GM12878 (cell line): Measurements from ENCODE around the gene BTBD1. TPM values are rescaled to one million over a fixed set of nuclear protein-coding genes. Genes with fewer than 3 reads are reported as not detected.

ENCODE experiments used
- ATAC-seq: fragments of 200-7000 bp; cut with Tn5 transposase; 3 replicates; pipeline ENCODE4 v1.9.1; 2020; ENCODE audit warnings: mild to moderate bottlenecking, moderate library complexity
- BruUV-seq: library from RNA; stranded (reverse); fragments of 400-500 nt; replicated peaks from 2 replicates; lab custom pipeline; 2021; lab: Mats Ljungman, UMichigan
- CTCF ChIA-PET: fragments of 300-600 bp; sonication (Branson Sonifier 250); formaldehyde crosslinking; extraction: SDS; loops from one replicate; lab custom pipeline; 2021; ENCODE audit warnings: inconsistent platforms; lab: Yijun Ruan, JAX
- POLR2A ChIA-PET: fragments of 350-600 bp; formaldehyde crosslinking; extraction: SDS; loops from one replicate; lab custom pipeline; 2021; ENCODE audit warnings: inconsistent platforms; lab: Charles Lee
- RAD21 ChIA-PET: fragments of 300-600 bp; sonication (Branson Sonifier 250); formaldehyde crosslinking; loops from one replicate; lab custom pipeline; 2023; ENCODE audit warnings: antibody characterized with exemption; ENCODE audit not compliant: unreplicated experiment; lab: Charles Lee
- SMC1A ChIA-PET: fragments of 300-600 bp; sonication (Branson Sonifier 250); formaldehyde crosslinking; loops from one replicate; lab custom pipeline; 2023; ENCODE audit not compliant: unreplicated experiment, uncharacterized antibody; lab: Charles Lee
- DNase-seq: peaks from one replicate; pipeline ENCODE4 v3.0.0-alpha.2; 2011; ENCODE audit warnings: low read depth, low spot score
- FAIRE-seq: peaks from 3 replicates; lab custom pipeline; 2011; peaks lifted over from hg19 to GRCh38; lab: Jason Lieb, UNC
- H2AFZ ChIP-seq: 2 replicates; pipeline ENCODE4 v1.6.0; 2011; ENCODE audit warnings: low read depth, low read length, control low read depth; ENCODE audit not compliant: control insufficient read depth
- H3K27ac ChIP-seq: 2 replicates; pipeline ENCODE4 v1.5.1; 2011; ENCODE audit warnings: control low read depth; ENCODE audit not compliant: control insufficient read depth, insufficient read depth
- H3K27me3 ChIP-seq, 2 experiments: replicated peaks in 1 of 2; 2 replicates each; pipeline versions ENCODE4 v1.6.0 to v1.6.1; 2011; ENCODE audit warnings: low read length in 1 of 2; ENCODE audit not compliant: control insufficient read depth in 2 of 2, insufficient read depth in 2 of 2
- H3K36me3 ChIP-seq, 2 experiments: 2 replicates each; pipeline ENCODE4 v1.5.1; 2011; ENCODE audit warnings: low read length in 1 of 2; ENCODE audit not compliant: control insufficient read depth in 2 of 2, insufficient read depth in 2 of 2
- H3K4me1 ChIP-seq: 2 replicates; pipeline ENCODE4 v1.6.1; 2011; ENCODE audit warnings: mild to moderate bottlenecking, low read length, moderate library complexity, mixed read lengths; ENCODE audit not compliant: control insufficient read depth, insufficient read depth
- H3K4me2 ChIP-seq: 2 replicates; pipeline ENCODE4 v1.6.0; 2011; ENCODE audit warnings: control low read depth; ENCODE audit not compliant: control insufficient read depth, insufficient read depth
- H3K4me3 ChIP-seq: fragments of 200-600 bp; sonication (generic); 2 replicates; pipeline ENCODE4 v1.5.1; 2016
- H3K79me2 ChIP-seq: 2 replicates; pipeline ENCODE4 v1.6.0; 2011; ENCODE audit warnings: low read length; ENCODE audit not compliant: control insufficient read depth, insufficient read depth
- H3K9ac ChIP-seq: 2 replicates; pipeline ENCODE4 v1.8.0; 2011; ENCODE audit warnings: low read length, control low read depth, mixed read lengths; ENCODE audit not compliant: control insufficient read depth, insufficient read depth
- H3K9me3 ChIP-seq: replicated peaks from 3 replicates; pipeline ENCODE4 v1.5.1; 2011; ENCODE audit warnings: mild to moderate bottlenecking, low read length; ENCODE audit not compliant: control insufficient read depth, insufficient read depth
- H4K20me1 ChIP-seq: 2 replicates; pipeline ENCODE4 v1.6.0; 2011; ENCODE audit not compliant: control insufficient read depth, insufficient read depth
- BCL11A ChIP-seq: IDR thresholded peaks from 2 replicates; pipeline ENCODE4 v1.6.1; 2011; ENCODE audit warnings: low read depth, low read length
- CBX3 ChIP-seq: fragments of 200-600 bp; sonication (generic); IDR thresholded peaks from 2 replicates; pipeline ENCODE4 v1.6.1; 2016; ENCODE audit warnings: low read depth, borderline replicate concordance
- CREM ChIP-seq: IDR thresholded peaks from 2 replicates; pipeline ENCODE4 v1.6.1; 2014; ENCODE audit warnings: antibody characterized with exemption, low read depth
- CUX1 ChIP-seq: IDR thresholded peaks from 2 replicates; pipeline ENCODE4 v1.6.1; 2012; ENCODE audit warnings: improper control_type of control experiment, low read depth, low read length; ENCODE audit not compliant: insufficient replicate concordance
- EGR1 ChIP-seq, 2 experiments: IDR thresholded peaks; 1 replicate in 1 of 2; 2 replicates in 1 of 2; pipeline ENCODE4 v1.6.1; 2011 to 2012; ENCODE audit warnings: low read depth in 2 of 2, low read length in 2 of 2, borderline replicate concordance in 1 of 2, mild to moderate bottlenecking in 1 of 2, moderate library complexity in 1 of 2
- ETV6 ChIP-seq, 2 experiments: fragments of 450-650 bp in 1 of 2; IDR thresholded peaks in 1 of 2; conservative IDR thresholded peaks in 1 of 2; 2 replicates each; pipeline ENCODE4 v1.6.1; 2014; ENCODE audit warnings: antibody characterized with exemption in 1 of 2, borderline replicate concordance in 1 of 2, low read depth in 1 of 2, mild to moderate bottlenecking in 1 of 2, moderate library complexity in 1 of 2
- JUNB ChIP-seq: IDR thresholded peaks from 2 replicates; pipeline ENCODE4 v1.6.1; 2016; ENCODE audit warnings: antibody characterized with exemption, mild to moderate bottlenecking
- MXI1 ChIP-seq: fragments of 150-350 bp; IDR thresholded peaks from 2 replicates; pipeline ENCODE4 v1.6.1; 2011; ENCODE audit warnings: low read depth, mild to moderate bottlenecking, inconsistent platforms, low read length, improper control_type of control experiment
- NBN ChIP-seq: fragments of 450-650 bp; IDR thresholded peaks from 2 replicates; pipeline ENCODE4 v1.6.1; 2016
- NFXL1 ChIP-seq: fragments of 450-650 bp; IDR thresholded peaks from 2 replicates; pipeline ENCODE4 v1.6.1; 2017; ENCODE audit warnings: antibody characterized with exemption, mild to moderate bottlenecking, borderline replicate concordance
- NFYA ChIP-seq: IDR thresholded peaks from 2 replicates; pipeline ENCODE4 v1.6.1; 2011; ENCODE audit warnings: low read depth, mild to moderate bottlenecking, low read length, improper control_type of control experiment, borderline replicate concordance
- NR2C2 ChIP-seq: IDR thresholded peaks from 2 replicates; pipeline ENCODE4 v1.6.1; 2011; ENCODE audit warnings: borderline replicate concordance, low read depth; ENCODE audit not compliant: control insufficient read depth, insufficient read length
- RCOR1 ChIP-seq: conservative IDR thresholded peaks from 2 replicates; pipeline ENCODE4 v1.6.1; 2012; ENCODE audit warnings: low read depth, low read length, improper control_type of control experiment
- TAF1 ChIP-seq: IDR thresholded peaks from 2 replicates; pipeline ENCODE4 v1.6.1; 2011; ENCODE audit warnings: mild to moderate bottlenecking, low read depth, low read length, borderline replicate concordance
- ZNF274 ChIP-seq: IDR thresholded peaks from one replicate; pipeline ENCODE4 v1.8.0; 2011; ENCODE audit not compliant: insufficient read length, insufficient read depth
- WGBS: methylation state at CpG from one replicate; pipeline ENCODE4 v1.1.6; 2016; ENCODE audit warnings: low lambda C conversion rate; ENCODE audit not compliant: insufficient replicate concordance, insufficient coverage; ENCODE audit errors: missing lambda C conversion rate; 5-methylcytosine and 5-hydroxymethylcytosine counted together
- in situ Hi-C: fragments of 300-500 bp; cut with MboI; formaldehyde crosslinking; loops from 9 replicates; pipeline ENCODE4 v1.14.3; 2018; ENCODE audit warnings: mixed read lengths
- intact Hi-C: fragments of 100-400 bp; cut with micrococcal nuclease; formaldehyde crosslinking; loops from one replicate; pipeline ENCODE4 v1.14.2; 2022; ENCODE audit not compliant: unreplicated experiment
- polyA plus RNA-seq, 11 experiments: library from polyadenylated mRNA; depleted of rRNA in 4 of 11; unstranded in 6 of 11; stranded (reverse) in 5 of 11; fragments of >200 nt; fragmentation: Nextera tagmentation in 4 of 11; fragmentation: Illumina TruSeq in 1 of 11; extraction: Ambion mirVana in 4 of 11; extraction: Trizol in 1 of 11; gene quantifications; 1 replicate in 1 of 11; 2 replicates in 10 of 11; pipeline versions ENCODE4 v1.2.1 to v1.2.3, GENCODE V29; 2011 to 2016; ENCODE audit warnings: inconsistent platforms in 2 of 11, missing spikeins in 2 of 11, low read depth in 1 of 11
- total RNA-seq, 4 experiments: library from RNA; depleted of rRNA in 3 of 4; stranded (reverse); fragments of >200 nt in 3 of 4; fragmentation: Illumina TruSeq in 1 of 4; extraction: Trizol in 1 of 4; gene quantifications; 2 replicates each; pipeline versions ENCODE4 v1.2.1 to v1.2.3, GENCODE V29; 2013 to 2021
- TF ChIP-seq, protein P1 (sequence below): fragments of 450-650 bp; IDR thresholded peaks from 2 replicates; pipeline ENCODE4 v1.6.1; 2016; ENCODE audit warnings: mild to moderate bottlenecking, moderate library complexity, borderline replicate concordance

The BTBD1 gene
- total and polyA plus RNA-seq, 10 of the 15 experiments (the other 5 are each of a cell fraction or from before 2014, with no cell fraction given), result 17.5 to 90.4 (median 73.1) TPM

DNA sequence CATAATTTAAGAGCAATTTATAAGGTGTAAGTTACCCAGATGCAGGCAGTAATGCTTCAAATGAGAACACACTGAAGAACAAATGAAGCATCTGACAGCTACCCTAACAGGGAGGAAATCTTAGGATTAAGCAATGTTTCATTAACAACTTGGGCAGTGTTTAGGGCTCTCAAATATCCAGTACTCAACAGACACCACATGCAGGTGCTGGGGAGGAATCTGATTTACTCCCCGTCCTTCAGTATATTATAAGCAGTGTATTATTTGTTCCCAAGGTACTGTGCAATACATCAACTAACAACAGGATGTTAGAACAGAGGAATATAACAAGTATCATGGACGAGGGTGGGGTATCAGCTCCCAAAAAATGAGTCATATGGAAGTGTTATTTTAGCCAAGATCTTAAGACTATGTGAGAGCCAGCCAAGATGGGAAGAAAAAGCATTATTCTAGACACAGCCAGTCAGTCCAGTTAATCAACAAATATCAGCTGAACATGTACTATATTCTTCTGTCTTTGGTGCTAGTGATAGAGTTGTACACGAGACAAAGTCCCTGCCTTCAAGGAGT is 20.4 kb downstream of the BTBD1 start:
- no peak for FAIRE-seq
- BruUV-seq, result no TSS peak
- Histone ChIP-seq H3K4me1 (no peaks in the 10 kb centered on the region), H3K9me3 (no peaks in the 10 kb centered on the region), H4K20me1 (no peaks in the 10 kb centered on the region), H3K79me2 (peaks cover 2% of the 10 kb centered on the region), H3K27me3 (no peaks in the 10 kb centered on the region), H3K9ac (no peak overlapping the region), H3K4me2 (no peak overlapping the region), H3K36me3 (peaks cover 11 to 46% of the 10 kb centered on the region in 2 experiments), H3K27ac (no peak overlapping the region), H2AFZ (no peak overlapping the region), H3K4me3 (no peak overlapping the region)
- ChIA-PET CTCF (no interaction called here), RAD21 (no interaction called here), SMC1A (interaction anchor here (0.9 to 1.1 kb wide), 2 partner anchors 11 to 268 kb away, joined by 3 read pairs; no protein-coding TSS in a partner anchor), POLR2A (no interaction called here)
- in situ Hi-C loops (no loop called here), intact Hi-C loops (no loop called here)
- no peak for DNase-seq
- 99% methylated on average over 3 of the region's 3 CpGs for whole genome bisulfite sequencing
- no peak for ATAC-seq
- TF ChIP-seq, protein P1, sequence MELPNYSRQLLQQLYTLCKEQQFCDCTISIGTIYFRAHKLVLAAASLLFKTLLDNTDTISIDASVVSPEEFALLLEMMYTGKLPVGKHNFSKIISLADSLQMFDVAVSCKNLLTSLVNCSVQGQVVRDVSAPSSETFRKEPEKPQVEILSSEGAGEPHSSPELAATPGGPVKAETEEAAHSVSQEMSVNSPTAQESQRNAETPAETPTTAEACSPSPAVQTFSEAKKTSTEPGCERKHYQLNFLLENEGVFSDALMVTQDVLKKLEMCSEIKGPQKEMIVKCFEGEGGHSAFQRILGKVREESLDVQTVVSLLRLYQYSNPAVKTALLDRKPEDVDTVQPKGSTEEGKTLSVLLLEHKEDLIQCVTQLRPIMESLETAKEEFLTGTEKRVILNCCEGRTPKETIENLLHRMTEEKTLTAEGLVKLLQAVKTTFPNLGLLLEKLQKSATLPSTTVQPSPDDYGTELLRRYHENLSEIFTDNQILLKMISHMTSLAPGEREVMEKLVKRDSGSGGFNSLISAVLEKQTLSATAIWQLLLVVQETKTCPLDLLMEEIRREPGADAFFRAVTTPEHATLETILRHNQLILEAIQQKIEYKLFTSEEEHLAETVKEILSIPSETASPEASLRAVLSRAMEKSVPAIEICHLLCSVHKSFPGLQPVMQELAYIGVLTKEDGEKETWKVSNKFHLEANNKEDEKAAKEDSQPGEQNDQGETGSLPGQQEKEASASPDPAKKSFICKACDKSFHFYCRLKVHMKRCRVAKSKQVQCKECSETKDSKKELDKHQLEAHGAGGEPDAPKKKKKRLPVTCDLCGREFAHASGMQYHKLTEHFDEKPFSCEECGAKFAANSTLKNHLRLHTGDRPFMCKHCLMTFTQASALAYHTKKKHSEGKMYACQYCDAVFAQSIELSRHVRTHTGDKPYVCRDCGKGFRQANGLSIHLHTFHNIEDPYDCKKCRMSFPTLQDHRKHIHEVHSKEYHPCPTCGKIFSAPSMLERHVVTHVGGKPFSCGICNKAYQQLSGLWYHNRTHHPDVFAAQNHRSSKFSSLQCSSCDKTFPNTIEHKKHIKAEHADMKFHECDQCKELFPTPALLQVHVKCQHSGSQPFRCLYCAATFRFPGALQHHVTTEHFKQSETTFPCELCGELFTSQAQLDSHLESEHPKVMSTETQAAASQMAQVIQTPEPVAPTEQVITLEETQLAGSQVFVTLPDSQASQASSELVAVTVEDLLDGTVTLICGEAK, result no peak
- no peak for TF ChIP-seq CREM
- no peak for TF ChIP-seq EGR1 (IDR thresholded peaks at IDR 0.05; ENCODE audit: borderline replicate concordance in 1 of 2, low read depth in 2 of 2, low read length in 2 of 2)
- no peak for TF ChIP-seq ETV6 (conservative IDR thresholded peaks at IDR 0.05 in 1 of 2, IDR thresholded peaks at IDR 0.05 in 1 of 2; ENCODE audit: borderline replicate concordance in 1 of 2, low read depth in 1 of 2)
- no peak for TF ChIP-seq CBX3
- no peak for TF ChIP-seq CUX1
- no peak for TF ChIP-seq NFXL1
- TF ChIP-seq MXI1, result no peak
- no peak for TF ChIP-seq RCOR1
- no peak for TF ChIP-seq NR2C2
- TF ChIP-seq BCL11A, result no peak
- TF ChIP-seq JUNB, result no peak
- TF ChIP-seq NBN, result no peak
- no peak for TF ChIP-seq TAF1
- TF ChIP-seq ZNF274, result no peak
- TF ChIP-seq NFYA, result no peak
